Brain microvascular endothelial cell (primary cell): ENCODE measurements around the gene HMGCLL1.

Source experiments
- DNase-seq: peaks from one replicate; pipeline ENCODE4 v3.0.0-alpha.2; 2020
- H3K27ac ChIP-seq: fragments of 250-450 bp; sonication (Bioruptor Pico); 2 replicates; pipeline ENCODE4 v1.5.1; 2020; ENCODE audit warnings: mild to moderate bottlenecking, moderate library complexity
- H3K27me3 ChIP-seq: fragments of 250-450 bp; sonication (Bioruptor Pico); replicated peaks from 2 replicates; pipeline ENCODE4 v1.5.1; 2020; ENCODE audit warnings: mild to moderate bottlenecking
- H3K36me3 ChIP-seq: fragments of 250-450 bp; sonication (Bioruptor Pico); replicated peaks from 2 replicates; pipeline ENCODE4 v1.5.1; 2020; ENCODE audit warnings: mild to moderate bottlenecking
- H3K4me3 ChIP-seq: 2 replicates; pipeline ENCODE4 v1.5.1; 2011; ENCODE audit warnings: low read depth, mild to moderate bottlenecking, control low read depth, low read length, moderate library complexity
- CTCF ChIP-seq: IDR thresholded peaks from 2 replicates; pipeline ENCODE4 v1.5.1; 2011; ENCODE audit warnings: low read depth, mild to moderate bottlenecking, moderate library complexity, low read length, control low read depth, inconsistent platforms; ENCODE audit errors: missing control alignments
- in situ Hi-C: cut with HindIII; loops from 2 replicates; pipeline ENCODE4 v1.10.0; 2017; ENCODE audit warnings: low sequenced_read_pairs, low pct_ligation_motif_present

The HMGCLL1 gene

GRCh38 chr6:55601120-55601519 lies 22.1 kb upstream of the HMGCLL1 start:
- H3K4me3 ChIP-seq: no peak overlapping the region
- H3K27ac ChIP-seq: no peak overlapping the region
- H3K36me3 ChIP-seq: no peaks in the 10 kb centered on the region
- no peaks in the 10 kb centered on the region for H3K27me3 ChIP-seq
- no peak for DNase-seq
- no peak for TF ChIP-seq CTCF
- in situ Hi-C loops: no loop called here

GRCh38 chr6:55594442-55594841 lies 15.4 kb upstream of the HMGCLL1 start:
- TF ChIP-seq CTCF: no peak
- H3K36me3 ChIP-seq: no peaks in the 10 kb centered on the region
- no peak overlapping the region for H3K4me3 ChIP-seq
- DNase-seq: no peak
- in situ Hi-C loops: no loop called here
- no peaks in the 10 kb centered on the region for H3K27me3 ChIP-seq
- no peak overlapping the region for H3K27ac ChIP-seq

GRCh38 chr6:55584654-55585354 lies 5.8 kb upstream of the HMGCLL1 start:
- H3K27ac ChIP-seq: no peak overlapping the region
- H3K36me3 ChIP-seq: no peaks in the 10 kb centered on the region
- in situ Hi-C loops: no loop called here
- H3K27me3 ChIP-seq: no peaks in the 10 kb centered on the region
- TF ChIP-seq CTCF: no peak
- H3K4me3 ChIP-seq: no peak overlapping the region
- DNase-seq: no peak

GRCh38 chr6:55576811-55577210 lies 2.2 kb downstream of the HMGCLL1 start:
- in situ Hi-C loops: no loop called here
- Histone ChIP-seq H3K27me3 (no peaks in the 10 kb centered on the region), H3K4me3 (no peak overlapping the region), H3K36me3 (no peaks in the 10 kb centered on the region), H3K27ac (no peak overlapping the region)
- TF ChIP-seq CTCF: no peak
- DNase-seq: no peak

- no peak for TF ChIP-seq CTCF
- no peak overlapping the region for H3K27ac ChIP-seq
- DNase-seq: no peak
- no peaks in the 10 kb centered on the region for H3K27me3 ChIP-seq
- no peak overlapping the region for H3K4me3 ChIP-seq
- no peaks in the 10 kb centered on the region for H3K36me3 ChIP-seq
- in situ Hi-C loops: no loop called here
Observed at GRCh38 chr6:55574556-55574955, 4.4 kb downstream of the HMGCLL1 start.

GRCh38 chr6:55569638-55570037 lies 9.4 kb downstream of the HMGCLL1 start:
- in situ Hi-C loops: no loop called here
- Histone ChIP-seq H3K36me3 (no peaks in the 10 kb centered on the region), H3K27me3 (no peaks in the 10 kb centered on the region), H3K4me3 (no peak overlapping the region), H3K27ac (no peak overlapping the region)
- DNase-seq: no peak
- no peak for TF ChIP-seq CTCF
